HG02642 (cell line): ENCODE results near the gene ACSS2.
"Not testable (repeated sequence)": the region's sequence is repeated elsewhere in the genome, so short reads cannot be mapped to it uniquely, and the experiment has no call there.

Experiments
- ATAC-seq: cut with Tn5 transposase; IDR thresholded peaks from one replicate; pipeline ENCODE4 v1.9.1; 2021; ENCODE audit warnings: mild to moderate bottlenecking; ENCODE audit not compliant: unreplicated experiment, poor library complexity

Gene ACSS2

DNA sequence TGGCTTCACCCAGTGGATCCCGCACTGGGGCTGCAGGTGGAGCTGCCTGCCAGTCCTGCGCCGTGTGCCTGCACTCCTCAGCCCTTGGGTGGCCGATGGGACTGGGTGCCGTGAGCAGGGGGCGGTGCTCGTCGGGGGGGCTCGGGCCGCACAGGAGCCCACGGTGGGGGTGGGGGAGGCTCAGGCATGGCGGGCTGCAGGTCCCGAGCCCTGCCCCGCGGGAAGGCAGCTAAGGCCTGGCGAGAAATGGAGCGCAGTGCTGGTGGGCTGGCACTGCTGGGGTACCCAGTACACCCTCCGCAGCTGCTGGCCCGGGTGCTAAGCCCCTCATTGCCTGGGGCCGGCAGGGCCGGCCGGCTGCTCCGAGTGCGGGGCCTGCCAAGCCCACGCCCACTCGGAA is 22.3 kb downstream of the ACSS2 start:
- ATAC-seq = not testable (repeated sequence)

DNA sequence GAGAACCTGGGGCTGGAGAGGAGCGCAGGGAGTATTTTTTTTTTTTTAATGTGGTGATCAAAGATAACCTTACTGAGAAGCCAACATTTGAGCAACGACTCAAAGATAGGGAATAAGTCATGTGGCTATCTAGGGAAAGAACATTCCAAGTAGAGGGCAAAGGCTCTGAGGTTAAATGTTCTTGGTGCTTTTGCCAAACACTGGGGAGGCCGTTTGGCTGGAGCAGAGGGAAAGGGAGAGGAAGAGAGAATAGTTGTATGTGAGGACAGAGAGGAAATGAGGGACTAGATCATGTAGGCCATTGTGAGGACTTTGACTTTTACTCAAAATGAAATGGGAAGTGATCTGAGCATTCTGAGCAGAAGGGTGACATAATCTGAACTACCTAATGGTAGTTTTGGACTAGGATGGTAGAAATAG is 27.8 kb downstream of the ACSS2 start:
- no peak for ATAC-seq

DNA sequence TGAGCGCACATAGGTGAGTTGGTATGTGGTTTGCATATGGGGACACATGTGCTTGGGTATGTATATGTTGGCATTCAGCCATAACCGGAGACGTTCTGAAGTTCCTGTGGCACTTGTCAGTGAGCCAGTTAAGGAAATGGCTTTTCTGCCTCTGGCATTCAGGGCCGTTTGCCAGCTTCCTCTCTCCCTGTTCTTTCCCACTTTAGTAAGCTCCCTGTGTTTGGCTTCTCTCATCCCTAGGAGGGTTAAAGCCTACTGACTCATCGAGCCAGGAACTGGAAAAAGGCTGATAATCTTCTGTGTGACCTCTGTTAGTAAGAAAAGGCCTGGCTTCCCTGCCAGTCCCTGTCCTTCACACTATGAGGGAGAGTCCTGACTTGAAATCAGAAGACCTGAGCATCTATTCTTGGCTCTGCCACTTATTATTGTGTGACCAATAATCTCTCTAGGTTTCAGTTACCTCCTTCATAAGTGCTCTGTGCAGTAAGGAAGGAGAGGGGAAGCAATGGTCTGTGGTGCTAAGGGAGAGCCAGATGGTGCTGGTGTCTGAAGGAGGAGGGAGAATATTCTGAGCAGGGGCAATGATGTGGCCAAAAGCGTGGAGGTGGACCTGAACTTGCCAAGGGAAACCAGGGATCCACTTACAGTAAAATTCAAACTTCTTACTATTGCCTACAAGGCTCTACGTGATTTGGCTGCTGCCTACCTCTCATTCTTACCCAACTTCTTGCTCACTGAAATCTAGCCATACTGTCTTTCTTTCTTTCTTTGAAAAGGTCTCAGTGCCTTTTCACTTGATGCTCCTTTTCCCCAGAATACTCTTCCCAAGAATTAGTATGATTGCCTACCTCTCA is 31.4 kb downstream of the ACSS2 start:
- no peak for ATAC-seq

DNA sequence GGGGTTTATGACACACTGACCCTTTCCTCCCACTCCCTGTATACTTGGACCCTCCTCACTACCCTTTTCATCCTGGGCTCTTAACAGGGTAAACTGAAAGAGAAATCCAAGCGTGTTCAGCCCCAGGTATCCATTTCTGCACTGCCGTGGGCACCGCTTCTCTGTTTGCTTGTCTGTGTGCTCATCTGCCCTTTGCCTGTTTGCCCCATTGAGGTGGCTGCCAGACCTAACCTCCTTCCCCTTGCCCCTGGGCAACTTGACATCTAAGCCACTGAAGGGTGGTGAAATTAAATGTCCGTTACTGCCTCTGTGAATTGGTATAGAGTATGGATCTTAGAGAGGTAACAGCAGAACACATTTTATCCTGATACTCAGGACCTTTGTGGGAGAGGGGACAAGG is 38.7 kb downstream of the ACSS2 start:
- no peak for ATAC-seq

DNA sequence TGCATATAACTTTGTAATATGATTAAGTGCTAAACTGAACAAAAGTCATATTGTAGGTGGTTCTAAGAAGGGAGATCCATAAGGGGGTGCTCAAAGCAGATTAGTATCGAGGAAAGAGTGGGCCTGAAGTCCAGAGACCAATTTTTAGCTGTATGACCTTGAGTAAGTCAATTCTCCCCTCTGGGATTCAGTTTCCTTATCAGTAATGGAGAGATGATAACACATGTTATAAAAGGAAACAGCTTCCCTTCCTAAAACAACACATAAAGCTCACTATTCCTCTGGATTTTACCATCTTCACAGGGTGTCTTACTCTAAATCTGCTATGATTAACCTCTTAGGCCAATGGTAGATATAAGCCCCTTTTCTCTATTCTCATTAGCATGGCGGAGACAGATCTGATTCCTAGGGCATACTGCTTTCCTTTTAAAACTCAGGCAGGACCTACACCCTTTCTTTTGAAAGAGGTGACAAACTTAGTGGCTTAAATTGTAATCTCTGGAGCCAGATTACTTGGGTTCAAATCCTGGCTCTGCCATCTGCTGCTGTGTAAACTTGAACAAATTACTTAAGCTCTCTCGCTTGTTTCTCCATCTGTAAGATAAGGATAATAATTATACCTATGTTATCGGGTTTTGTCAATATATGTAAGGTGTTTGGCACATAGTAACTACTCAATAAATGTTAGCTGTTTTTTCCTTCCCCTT is 39.5 kb downstream of the ACSS2 start:
- ATAC-seq = no peak

DNA sequence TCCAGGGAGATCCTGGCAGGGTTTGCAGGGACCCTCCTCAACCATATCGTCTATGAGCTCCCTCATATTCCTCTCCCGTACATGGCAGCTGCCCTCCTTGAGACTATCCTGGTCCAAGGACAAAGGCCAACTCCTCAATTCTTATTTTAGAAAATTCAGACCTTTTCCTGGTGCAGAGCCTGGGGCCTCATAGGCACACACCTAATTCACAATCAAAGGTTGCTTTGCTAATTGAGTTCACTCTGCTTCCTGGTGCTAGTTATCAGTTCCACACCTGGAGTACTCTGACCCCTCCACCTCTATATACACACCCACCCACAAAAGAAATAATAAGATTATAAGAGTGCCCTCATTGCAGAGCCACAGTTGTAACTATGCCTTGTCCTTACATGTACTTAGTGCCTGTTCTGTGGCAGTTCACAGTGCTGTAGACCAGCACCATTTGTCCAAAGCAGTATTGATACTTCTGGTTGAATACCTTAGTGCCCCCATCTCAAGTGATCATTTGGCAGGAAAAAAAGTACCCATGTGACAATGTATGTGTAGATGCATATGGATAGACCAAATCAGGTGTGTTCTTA is 40.5 kb downstream of the ACSS2 start:
- ATAC-seq = no peak

DNA sequence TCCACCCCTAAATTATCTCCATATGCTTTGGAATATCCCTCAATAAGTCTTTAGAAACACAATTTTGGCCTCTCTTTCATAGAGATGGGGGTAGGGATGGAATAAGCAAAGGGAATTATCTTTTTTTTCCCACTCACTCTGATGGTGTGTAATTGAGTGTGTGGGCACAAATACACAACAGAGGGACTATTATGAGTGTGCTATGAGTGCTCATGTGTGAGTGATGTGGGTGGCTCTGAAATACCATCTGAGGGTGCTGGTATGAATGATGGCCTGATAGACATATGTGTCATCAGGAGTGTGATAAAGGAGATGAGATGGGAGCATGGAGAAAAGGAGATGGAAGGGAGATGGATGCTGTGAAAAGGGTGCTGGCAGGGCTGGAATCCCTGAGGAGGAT is 43.6 kb downstream of the ACSS2 start:
- no peak for ATAC-seq

DNA sequence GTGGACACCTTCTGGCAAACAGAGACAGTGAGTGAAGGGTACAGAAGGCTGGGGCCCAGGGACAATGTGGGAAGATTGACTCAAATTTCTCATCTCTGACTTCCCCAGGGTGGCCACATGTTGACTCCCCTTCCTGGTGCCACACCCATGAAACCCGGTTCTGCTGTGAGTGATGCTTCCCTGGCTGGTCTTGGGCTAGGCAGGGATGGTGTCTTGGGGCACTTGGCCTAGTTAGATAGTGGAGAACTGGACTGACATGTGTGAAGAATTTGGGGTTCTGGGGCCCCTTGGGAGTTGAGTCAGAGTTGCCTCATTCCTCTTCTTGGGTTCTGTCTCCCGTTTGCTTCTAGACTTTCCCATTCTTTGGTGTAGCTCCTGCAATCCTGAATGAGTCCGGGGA is 45.0 kb downstream of the ACSS2 start:
- ATAC-seq = no peak

DNA sequence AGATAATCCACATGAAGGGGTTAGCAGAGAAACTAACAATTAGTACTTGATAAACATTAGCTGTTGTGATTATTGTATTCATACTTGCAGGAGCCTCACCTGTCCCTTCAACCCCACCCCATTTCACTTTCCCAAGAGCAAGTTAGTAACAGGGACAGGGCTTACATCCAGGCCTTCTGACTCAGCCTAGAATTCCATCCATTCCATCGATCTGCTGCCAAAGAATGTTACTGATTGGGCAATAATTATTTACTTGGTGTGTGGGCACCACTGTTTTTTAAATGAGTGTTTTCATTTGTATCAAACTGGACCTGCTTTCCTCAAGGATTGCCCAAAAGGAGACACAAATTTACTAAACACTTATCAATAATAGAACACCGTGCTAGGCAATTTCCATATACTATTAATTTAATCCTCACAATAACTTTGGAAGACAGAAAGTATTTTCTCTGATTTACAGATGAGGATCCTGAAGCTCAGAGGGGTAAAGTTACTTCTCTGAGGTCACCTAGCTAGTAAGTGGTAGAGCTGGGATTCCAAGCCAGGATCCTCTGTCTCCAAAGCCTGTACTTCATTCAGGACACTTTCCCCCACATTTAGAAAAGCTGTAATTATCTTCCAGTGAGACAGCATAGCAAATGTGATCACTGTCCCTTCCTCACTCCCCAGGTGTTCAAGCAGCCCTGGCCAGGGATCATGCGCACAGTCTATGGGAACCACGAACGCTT is 46.4 kb downstream of the ACSS2 start:
- no peak for ATAC-seq

DNA sequence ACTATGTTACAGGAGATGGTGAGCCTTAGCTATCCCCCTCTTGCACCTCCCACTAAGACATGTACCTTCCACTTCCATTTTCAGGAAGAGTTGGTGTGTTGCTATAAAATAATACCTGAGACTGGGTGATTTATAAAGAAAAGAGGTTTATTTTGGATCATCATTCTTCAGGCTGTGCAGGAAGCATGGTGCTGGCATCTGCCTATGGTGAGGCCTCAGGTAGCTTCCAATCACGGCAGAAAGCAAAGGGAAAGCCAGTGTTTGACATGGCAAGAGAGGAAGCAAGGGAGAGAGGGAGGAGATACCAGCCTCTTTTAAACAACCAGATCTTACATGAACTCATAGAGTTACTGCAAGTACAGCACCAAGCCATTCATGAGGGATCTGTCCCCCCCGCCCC is 47.0 kb downstream of the ACSS2 start:
- ATAC-seq = no peak

DNA sequence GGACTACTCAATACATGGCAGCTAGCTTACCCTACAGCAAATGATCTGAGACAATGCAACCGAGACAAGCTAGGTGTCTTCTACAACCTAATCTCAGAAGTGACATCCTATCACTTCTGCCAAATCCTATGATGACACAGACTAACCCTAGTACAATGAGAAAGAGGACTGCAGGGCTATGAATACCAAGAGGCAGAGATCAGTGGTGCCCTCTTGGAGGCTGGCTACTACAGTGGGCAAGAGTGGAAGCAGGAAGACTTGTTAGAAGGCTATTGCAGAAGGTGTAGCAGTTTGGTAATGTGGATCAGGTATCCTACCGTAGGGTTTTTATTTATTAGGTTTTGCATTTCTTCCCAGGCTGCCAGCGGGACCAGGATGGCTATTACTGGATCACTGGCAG is 48.9 kb downstream of the ACSS2 start:
- ATAC-seq = no peak

DNA sequence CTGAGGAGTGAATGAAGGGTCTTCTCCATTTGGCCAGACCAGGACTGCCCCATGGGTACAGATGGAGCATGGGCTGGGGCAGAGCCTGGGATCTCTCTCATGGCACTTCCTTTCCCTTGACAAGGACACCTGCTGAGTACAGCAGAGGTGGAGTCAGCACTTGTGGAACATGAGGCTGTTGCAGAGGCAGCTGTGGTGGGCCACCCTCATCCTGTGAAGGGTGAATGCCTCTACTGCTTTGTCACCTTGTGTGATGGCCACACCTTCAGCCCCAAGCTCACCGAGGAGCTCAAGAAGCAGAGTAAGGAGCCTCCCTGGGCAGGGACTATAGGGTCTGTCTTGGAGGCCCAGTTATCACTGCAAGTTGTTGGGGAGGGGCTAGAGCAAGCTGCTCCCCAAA is 49.6 kb downstream of the ACSS2 start:
- ATAC-seq = no peak

DNA sequence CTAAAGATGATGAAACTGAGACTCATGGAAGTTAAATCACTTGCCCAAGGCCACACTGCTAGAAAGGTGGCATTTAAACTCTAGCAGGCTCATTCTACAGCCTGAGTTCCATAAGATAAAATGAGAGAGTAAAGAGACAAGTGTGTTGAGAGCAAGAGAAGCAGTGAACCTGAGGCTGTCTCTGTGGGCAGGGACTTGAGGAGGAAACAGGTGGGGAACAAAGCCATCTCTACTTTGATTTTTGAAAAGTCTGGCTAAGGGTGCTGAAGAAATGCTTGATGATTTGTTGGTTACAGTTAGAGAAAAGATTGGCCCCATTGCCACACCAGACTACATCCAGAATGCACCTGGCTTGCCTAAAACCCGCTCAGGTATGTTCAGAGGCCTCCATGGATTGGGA is 50.2 kb downstream of the ACSS2 start:
- no peak for ATAC-seq

DNA sequence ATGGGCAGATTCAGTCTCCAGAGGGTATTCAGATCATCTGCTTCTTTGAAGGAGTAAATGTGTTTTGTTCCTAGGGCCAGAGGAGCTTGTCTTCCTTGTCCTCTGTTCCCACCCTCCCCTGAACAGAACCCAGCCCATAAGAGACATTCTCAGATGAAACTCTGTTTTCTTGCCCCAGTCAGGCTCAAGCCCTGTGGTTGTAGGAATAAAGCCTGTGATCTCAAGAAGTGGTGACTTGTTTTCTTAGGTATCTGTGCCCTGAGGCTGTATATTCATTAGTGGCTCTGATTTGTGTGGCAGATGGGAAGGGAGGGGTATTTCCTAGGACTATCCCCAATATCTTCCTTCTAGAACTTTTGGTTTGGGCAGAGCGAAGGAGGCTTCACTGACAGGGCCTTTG is 51.3 kb downstream of the ACSS2 start:
- no peak for ATAC-seq

DNA sequence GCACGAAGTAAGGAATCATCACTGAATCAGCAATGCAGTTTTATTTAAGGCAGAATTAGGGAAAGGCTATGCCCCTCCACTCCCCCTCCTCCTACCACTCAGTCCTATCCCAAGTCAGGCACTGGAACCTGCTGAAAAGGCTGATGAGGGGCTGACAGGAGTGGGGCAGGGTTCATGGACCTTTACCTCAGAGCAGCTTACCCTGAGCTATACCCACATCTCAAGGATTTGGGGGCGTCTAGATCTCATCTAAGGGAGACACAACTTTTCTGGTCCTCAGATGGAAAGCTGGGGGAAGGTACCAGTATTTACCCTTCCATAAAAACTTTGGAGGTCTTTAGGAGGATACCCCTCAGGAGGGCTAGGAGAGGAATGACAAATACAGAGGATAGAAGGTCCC is 52.0 kb downstream of the ACSS2 start:
- no peak for ATAC-seq

DNA sequence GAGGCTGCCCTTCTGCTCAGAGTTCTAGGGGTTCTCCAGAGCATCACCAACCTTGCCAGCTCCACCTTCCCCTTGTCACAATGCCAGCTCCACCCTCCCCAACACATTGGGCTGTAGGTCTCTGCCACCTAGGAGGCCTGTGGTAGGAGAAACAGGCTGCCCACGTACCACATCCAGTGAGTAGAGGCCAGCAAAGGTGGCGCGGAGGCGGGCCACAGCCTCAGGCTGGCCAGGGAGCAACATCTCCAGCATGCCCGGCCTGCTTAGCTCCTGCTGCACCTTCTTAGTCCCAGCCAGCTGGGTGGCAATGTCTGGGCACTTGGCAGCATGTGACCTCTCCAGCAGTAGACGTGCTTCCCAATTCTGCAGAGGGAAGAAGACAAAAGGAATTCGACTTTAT is 55.4 kb downstream of the ACSS2 start:
- no peak for ATAC-seq

DNA sequence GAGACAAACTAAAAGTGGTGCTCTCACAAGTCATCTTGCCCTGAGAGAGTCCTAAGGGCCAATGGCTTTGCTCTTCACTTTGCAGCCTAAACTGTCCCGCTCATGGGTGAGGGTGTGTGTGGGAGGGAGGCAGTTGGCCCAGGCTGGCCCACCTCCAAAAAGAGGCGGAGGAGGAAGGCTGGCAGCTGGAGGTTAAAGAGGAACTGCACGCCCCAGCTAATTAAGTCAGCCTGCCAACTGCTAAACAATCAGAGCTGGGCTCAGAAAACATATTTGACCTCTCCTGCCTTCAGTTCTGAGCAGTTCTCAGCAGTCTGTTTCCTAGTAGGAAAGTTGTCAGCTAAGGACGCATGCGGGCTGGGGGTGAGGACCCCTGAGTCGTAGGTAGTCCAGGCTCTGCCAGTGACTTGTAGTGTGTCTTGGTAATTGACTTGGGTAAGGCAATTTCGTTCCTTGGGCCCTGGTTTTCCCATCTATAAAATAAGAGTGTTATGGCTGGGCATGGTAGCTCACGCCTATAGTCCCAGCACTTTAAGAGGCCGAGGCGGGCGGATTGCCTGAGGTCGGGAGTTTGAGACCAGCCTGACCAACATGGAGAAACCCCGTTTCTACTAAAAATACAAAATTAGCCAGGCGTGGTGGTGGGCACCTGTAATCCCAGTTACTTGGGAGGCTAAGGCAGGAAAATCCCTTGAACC is 62.2 kb downstream of the ACSS2 start:
- no peak for ATAC-seq

DNA sequence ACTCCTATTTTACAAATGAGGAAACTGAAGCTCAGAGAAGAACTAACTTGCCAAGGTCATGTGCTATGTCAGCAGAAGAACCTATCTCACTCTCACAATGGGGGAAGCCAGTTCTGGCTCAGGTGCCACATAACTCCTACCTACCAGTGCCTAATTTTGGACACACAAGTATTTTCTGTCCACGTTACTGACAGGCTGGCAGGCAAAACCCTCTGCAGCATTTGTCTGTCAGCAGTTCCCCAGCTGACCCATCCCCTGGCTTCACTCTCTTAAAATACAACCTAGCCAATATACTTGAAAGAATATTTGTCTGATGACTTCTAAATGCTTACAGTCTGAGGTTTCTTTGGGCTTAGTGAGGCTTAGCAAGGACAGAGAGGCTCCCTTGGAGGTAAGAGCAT is 63.7 kb downstream of the ACSS2 start:
- no peak for ATAC-seq

DNA sequence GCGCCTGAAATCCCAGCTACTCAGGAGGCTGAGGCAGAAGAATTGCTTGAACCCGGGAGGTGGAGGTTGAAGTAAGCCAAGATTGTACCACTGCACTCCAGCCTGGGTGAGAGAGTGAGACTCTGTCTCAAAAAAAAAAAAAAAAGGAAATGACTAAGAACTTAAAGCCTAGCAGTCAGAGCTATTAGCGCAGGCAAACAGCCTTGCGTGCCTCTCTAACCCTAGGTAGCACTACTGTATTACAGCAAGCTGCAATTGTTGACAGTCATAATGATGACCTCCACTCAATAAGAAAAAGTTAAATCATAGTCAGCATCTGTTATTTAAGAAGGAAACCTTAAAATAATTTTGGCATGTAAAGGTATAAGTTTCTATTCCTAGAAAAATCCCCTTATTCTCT is 64.8 kb downstream of the ACSS2 start:
- no peak for ATAC-seq

DNA sequence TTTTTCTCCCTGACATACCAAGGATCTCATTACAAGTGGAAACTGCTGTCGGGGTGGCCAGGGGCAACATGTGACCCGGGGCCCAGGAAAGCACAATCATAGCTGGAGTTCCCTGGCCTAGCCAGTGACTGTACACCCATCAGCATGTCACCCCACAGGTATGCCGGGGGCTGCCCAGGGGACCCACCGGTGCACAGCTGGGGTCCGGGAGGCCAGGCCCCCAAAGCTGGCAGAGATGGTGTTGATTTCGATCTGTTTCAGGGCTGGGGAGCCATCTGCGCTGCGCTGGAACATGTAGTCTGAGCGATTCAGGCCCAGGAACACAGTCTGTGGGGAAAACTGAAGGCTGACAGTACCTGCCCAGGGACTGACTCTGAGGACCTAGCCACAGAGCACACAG is 65.9 kb downstream of the ACSS2 start:
- no peak for ATAC-seq
